ENCODE measurements around the gene WASHC2A. TPM values are rescaled to one million over a fixed set of nuclear protein-coding genes. Genes with fewer than 3 reads are reported as not detected.
A peak's percentile ranks its signal among the peaks of the same experiment; 100 is the strongest.
"Not testable (repeated sequence)": the region's sequence is repeated elsewhere in the genome, so short reads cannot be mapped to it uniquely, and the experiment has no call there.

The WASHC2A gene
- total and polyA plus RNA-seq, 5 donors from 2014 or later: 10.5 to 65.4 (median 17.2) TPM

- H3K27me3 ChIP-seq (ENCODE audit: control insufficient read depth, insufficient read depth, low read length); H3K4me1 Mint-ChIP-seq; H3K27me3 Mint-ChIP-seq; H3K9me3 ChIP-seq (ENCODE audit: control insufficient read depth in 2 of 2, low read length in 2 of 2); H3K4me3 ChIP-seq (ENCODE audit: low read depth, low read length); DNase-seq; H3K4me3 Mint-ChIP-seq; ATAC-seq (ENCODE audit: low read depth in 2 of 2); H3K27ac Mint-ChIP-seq; H3K27ac ChIP-seq (ENCODE audit: insufficient read depth, low read length, poor library complexity, severe bottlenecking); H3K4me1 ChIP-seq (ENCODE audit: control insufficient read depth, insufficient read depth, low read length, poor library complexity, severe bottlenecking); H3K9me3 Mint-ChIP-seq: not testable (repeated sequence)
- H3K36me3 ChIP-seq (ENCODE audit: control insufficient read depth, insufficient read depth, low read length): peaks cover 16% of the 10 kb centered on the region
- peaks cover 57% of the 10 kb centered on the region for H3K36me3 Mint-ChIP-seq
These were observed 64.6 kb downstream of the WASHC2A start for GRCh38 chr10:50132322-50132721.

- H3K9me3 ChIP-seq (ENCODE audit: control insufficient read depth in 2 of 2, low read length in 2 of 2); H3K27ac Mint-ChIP-seq; ATAC-seq (ENCODE audit: low read depth in 2 of 2); H3K4me1 Mint-ChIP-seq; H3K9me3 Mint-ChIP-seq; H3K27me3 ChIP-seq (ENCODE audit: control insufficient read depth, insufficient read depth, low read length); DNase-seq; H3K27me3 Mint-ChIP-seq; H3K27ac ChIP-seq (ENCODE audit: insufficient read depth, low read length, poor library complexity, severe bottlenecking); H3K4me1 ChIP-seq (ENCODE audit: control insufficient read depth, insufficient read depth, low read length, poor library complexity, severe bottlenecking); H3K4me3 ChIP-seq (ENCODE audit: low read depth, low read length); H3K4me3 Mint-ChIP-seq: not testable (repeated sequence)
- peaks cover 56% of the 10 kb centered on the region for H3K36me3 Mint-ChIP-seq
- peaks cover 16% of the 10 kb centered on the region for H3K36me3 ChIP-seq (ENCODE audit: control insufficient read depth, insufficient read depth, low read length)
These were observed 65.1 kb downstream of the WASHC2A start for GRCh38 chr10:50132841-50133240.

GRCh38 chr10:50143512-50144174 is 75.9 kb downstream of the WASHC2A start:
- H3K4me3 ChIP-seq (ENCODE audit: low read depth, low read length); H3K9me3 Mint-ChIP-seq; H3K9me3 ChIP-seq (ENCODE audit: control insufficient read depth in 2 of 2, low read length in 2 of 2); H3K4me1 ChIP-seq (ENCODE audit: control insufficient read depth, insufficient read depth, low read length, poor library complexity, severe bottlenecking); H3K36me3 Mint-ChIP-seq; H3K27ac ChIP-seq (ENCODE audit: insufficient read depth, low read length, poor library complexity, severe bottlenecking); H3K27me3 Mint-ChIP-seq; H3K27me3 ChIP-seq (ENCODE audit: control insufficient read depth, insufficient read depth, low read length); H3K36me3 ChIP-seq (ENCODE audit: control insufficient read depth, insufficient read depth, low read length); H3K4me3 Mint-ChIP-seq: not testable (repeated sequence)
- peaks cover 2 to 14% (median 8%) of the 10 kb centered on the region in 4 donors for H3K4me1 Mint-ChIP-seq
- DNase-seq (peak in 1 of 3 donors; percentile 51), ATAC-seq (ENCODE audit: low read depth in 2 of 2) (peak in 1 of 2 donors; percentile 50)
- peak overlapping the region in 1 of 3 donors; percentile 20 for H3K27ac Mint-ChIP-seq

GRCh38 chr10:50145575-50145974 is 77.8 kb downstream of the WASHC2A start:
- H3K27ac Mint-ChIP-seq; ATAC-seq (ENCODE audit: low read depth in 2 of 2): not testable (repeated sequence)

GRCh38 chr10:50152792-50153272 is 85.1 kb downstream of the WASHC2A start:
- Mint-ChIP-seq H3K27ac (no peak overlapping the region), H3K36me3 (no peaks in the 10 kb centered on the region), H3K27me3 (peaks cover 24% of the 10 kb centered on the region), H3K9me3 (no peaks in the 10 kb centered on the region), H3K4me1 (no peaks in the 10 kb centered on the region), H3K4me3 (no peak overlapping the region)
- Histone ChIP-seq H3K27me3 (ENCODE audit: control insufficient read depth, insufficient read depth, low read length) (no peaks in the 10 kb centered on the region), H3K27ac (ENCODE audit: insufficient read depth, low read length, poor library complexity, severe bottlenecking) (no peak overlapping the region), H3K4me1 (ENCODE audit: control insufficient read depth, insufficient read depth, low read length, poor library complexity, severe bottlenecking) (no peaks in the 10 kb centered on the region), H3K4me3 (ENCODE audit: low read depth, low read length) (no peak overlapping the region), H3K9me3 (ENCODE audit: control insufficient read depth in 2 of 2, low read length in 2 of 2) (no peaks in the 10 kb centered on the region), H3K36me3 (ENCODE audit: control insufficient read depth, insufficient read depth, low read length) (no peaks in the 10 kb centered on the region)
- DNase-seq: no peak
- no peak for ATAC-seq (ENCODE audit: low read depth in 2 of 2)

More at GRCh38 chr10:50145575-50145974, 77.8 kb downstream of the WASHC2A start:
- not testable (repeated sequence) for H3K36me3 Mint-ChIP-seq; H3K27ac ChIP-seq (ENCODE audit: insufficient read depth, low read length, poor library complexity, severe bottlenecking); H3K27me3 ChIP-seq (ENCODE audit: control insufficient read depth, insufficient read depth, low read length); H3K4me3 Mint-ChIP-seq; H3K4me1 ChIP-seq (ENCODE audit: control insufficient read depth, insufficient read depth, low read length, poor library complexity, severe bottlenecking); H3K9me3 Mint-ChIP-seq; H3K4me3 ChIP-seq (ENCODE audit: low read depth, low read length); H3K36me3 ChIP-seq (ENCODE audit: control insufficient read depth, insufficient read depth, low read length); H3K9me3 ChIP-seq (ENCODE audit: control insufficient read depth in 2 of 2, low read length in 2 of 2); DNase-seq; H3K27me3 Mint-ChIP-seq
- peaks cover 2 to 14% (median 8%) of the 10 kb centered on the region in 4 donors for H3K4me1 Mint-ChIP-seq

GRCh38 chr10:50157868-50158267 is 90.1 kb downstream of the WASHC2A start:
- H3K36me3 Mint-ChIP-seq; H3K4me1 ChIP-seq (ENCODE audit: control insufficient read depth, insufficient read depth, low read length, poor library complexity, severe bottlenecking); H3K27ac ChIP-seq (ENCODE audit: insufficient read depth, low read length, poor library complexity, severe bottlenecking); H3K4me3 Mint-ChIP-seq; H3K4me1 Mint-ChIP-seq; H3K4me3 ChIP-seq (ENCODE audit: low read depth, low read length); H3K27ac Mint-ChIP-seq; ATAC-seq (ENCODE audit: low read depth in 2 of 2); DNase-seq; H3K9me3 ChIP-seq (ENCODE audit: control insufficient read depth in 2 of 2, low read length in 2 of 2); H3K27me3 ChIP-seq (ENCODE audit: control insufficient read depth, insufficient read depth, low read length); H3K36me3 ChIP-seq (ENCODE audit: control insufficient read depth, insufficient read depth, low read length); H3K9me3 Mint-ChIP-seq: not testable (repeated sequence)
- peaks cover 23% of the 10 kb centered on the region for H3K27me3 Mint-ChIP-seq

- H3K4me3 Mint-ChIP-seq; H3K27ac Mint-ChIP-seq; H3K4me3 ChIP-seq (ENCODE audit: low read depth, low read length); ATAC-seq (ENCODE audit: low read depth in 2 of 2); H3K4me1 ChIP-seq (ENCODE audit: control insufficient read depth, insufficient read depth, low read length, poor library complexity, severe bottlenecking); DNase-seq; H3K27ac ChIP-seq (ENCODE audit: insufficient read depth, low read length, poor library complexity, severe bottlenecking); H3K9me3 ChIP-seq (ENCODE audit: control insufficient read depth in 2 of 2, low read length in 2 of 2); H3K4me1 Mint-ChIP-seq; H3K36me3 ChIP-seq (ENCODE audit: control insufficient read depth, insufficient read depth, low read length); H3K9me3 Mint-ChIP-seq; H3K27me3 ChIP-seq (ENCODE audit: control insufficient read depth, insufficient read depth, low read length); H3K36me3 Mint-ChIP-seq: not testable (repeated sequence)
- peaks cover 14% of the 10 kb centered on the region for H3K27me3 Mint-ChIP-seq
These were observed 92.1 kb downstream of the WASHC2A start for GRCh38 chr10:50159856-50160255.

GRCh38 chr10:50165038-50165437 is 97.3 kb downstream of the WASHC2A start:
- not testable (repeated sequence) for H3K36me3 Mint-ChIP-seq, H3K9me3 Mint-ChIP-seq

More at GRCh38 chr10:50165038-50165437, 97.3 kb downstream of the WASHC2A start:
- not testable (repeated sequence) for H3K4me1 Mint-ChIP-seq; H3K27me3 ChIP-seq (ENCODE audit: control insufficient read depth, insufficient read depth, low read length); H3K4me3 Mint-ChIP-seq; DNase-seq; H3K4me3 ChIP-seq (ENCODE audit: low read depth, low read length); ATAC-seq (ENCODE audit: low read depth in 2 of 2); H3K27me3 Mint-ChIP-seq; H3K27ac ChIP-seq (ENCODE audit: insufficient read depth, low read length, poor library complexity, severe bottlenecking); H3K9me3 ChIP-seq (ENCODE audit: control insufficient read depth in 2 of 2, low read length in 2 of 2); H3K4me1 ChIP-seq (ENCODE audit: control insufficient read depth, insufficient read depth, low read length, poor library complexity, severe bottlenecking); H3K27ac Mint-ChIP-seq; H3K36me3 ChIP-seq (ENCODE audit: control insufficient read depth, insufficient read depth, low read length)

All from CD4-positive, CD25-positive, alpha-beta regulatory T cell (primary cell).